ENCODE data around the gene PLEKHH2. TPM values are rescaled to one million over a fixed set of nuclear protein-coding genes. Genes with fewer than 3 reads are reported as not detected.
A peak's percentile ranks its signal among the peaks of the same experiment; 100 is the strongest.

PLEKHH2 gene
- total RNA-seq, 6 experiments from 2014 or later, result 0.09 to 0.33 (median 0.24) TPM; not detected in 1

DNA sequence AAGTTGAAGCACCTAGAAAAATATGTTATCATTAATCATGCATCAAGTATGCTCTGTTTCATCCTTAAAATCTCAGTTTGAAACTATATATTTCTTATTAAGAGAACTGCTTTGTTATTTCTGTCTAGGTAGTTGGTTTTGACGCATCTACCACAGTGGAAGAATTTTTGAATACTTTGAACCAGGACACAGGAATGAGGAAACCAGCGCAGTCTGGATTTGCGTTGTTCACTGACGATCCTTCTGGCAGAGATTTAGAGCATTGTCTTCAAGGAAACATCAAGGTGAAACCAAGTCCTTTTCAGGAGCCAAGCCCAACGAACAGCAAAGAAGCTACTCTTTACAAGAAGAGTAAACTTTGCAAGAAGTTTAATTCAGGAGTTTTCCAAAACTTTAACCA, 106.6 kb downstream of the PLEKHH2 start:
- no peak for DNase-seq
- Mint-ChIP-seq H3K36me3 (ENCODE audit: low read depth) (no peaks in the 10 kb centered on the region), H3K4me3 (no peak overlapping the region), H3K27ac (no peak overlapping the region), H3K4me1 (ENCODE audit: low read depth) (peaks cover 26% of the 10 kb centered on the region), H3K27me3 (ENCODE audit: insufficient read depth) (no peaks in the 10 kb centered on the region), H3K9me3 (no peaks in the 10 kb centered on the region)
- TF ChIP-seq, protein P1, sequence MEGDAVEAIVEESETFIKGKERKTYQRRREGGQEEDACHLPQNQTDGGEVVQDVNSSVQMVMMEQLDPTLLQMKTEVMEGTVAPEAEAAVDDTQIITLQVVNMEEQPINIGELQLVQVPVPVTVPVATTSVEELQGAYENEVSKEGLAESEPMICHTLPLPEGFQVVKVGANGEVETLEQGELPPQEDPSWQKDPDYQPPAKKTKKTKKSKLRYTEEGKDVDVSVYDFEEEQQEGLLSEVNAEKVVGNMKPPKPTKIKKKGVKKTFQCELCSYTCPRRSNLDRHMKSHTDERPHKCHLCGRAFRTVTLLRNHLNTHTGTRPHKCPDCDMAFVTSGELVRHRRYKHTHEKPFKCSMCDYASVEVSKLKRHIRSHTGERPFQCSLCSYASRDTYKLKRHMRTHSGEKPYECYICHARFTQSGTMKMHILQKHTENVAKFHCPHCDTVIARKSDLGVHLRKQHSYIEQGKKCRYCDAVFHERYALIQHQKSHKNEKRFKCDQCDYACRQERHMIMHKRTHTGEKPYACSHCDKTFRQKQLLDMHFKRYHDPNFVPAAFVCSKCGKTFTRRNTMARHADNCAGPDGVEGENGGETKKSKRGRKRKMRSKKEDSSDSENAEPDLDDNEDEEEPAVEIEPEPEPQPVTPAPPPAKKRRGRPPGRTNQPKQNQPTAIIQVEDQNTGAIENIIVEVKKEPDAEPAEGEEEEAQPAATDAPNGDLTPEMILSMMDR (IDR thresholded peaks at IDR 0.05), result no peak

DNA sequence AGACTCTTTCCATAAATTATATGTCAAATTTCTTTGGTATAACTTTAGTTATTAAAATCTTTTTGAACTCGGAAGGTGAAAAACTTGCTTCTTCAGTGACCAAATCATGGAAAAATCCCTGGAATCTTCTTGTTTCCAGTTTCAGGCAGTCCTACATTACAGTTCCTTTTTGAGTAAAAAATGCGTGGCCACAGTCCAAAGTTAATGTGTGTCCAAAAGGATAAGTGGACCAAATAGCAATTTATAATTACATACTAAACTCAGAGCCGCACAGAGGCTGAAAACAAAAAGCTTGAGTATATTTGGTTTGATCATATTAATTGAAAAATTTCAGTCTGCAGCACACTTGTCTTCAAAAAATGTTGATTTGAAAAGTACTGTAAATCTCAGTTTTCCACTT, 108.4 kb downstream of the PLEKHH2 start:
- DNase-seq, result peak; percentile 66
- H3K4me1 Mint-ChIP-seq (ENCODE audit: low read depth), result peaks cover 26% of the 10 kb centered on the region
- no peaks in the 10 kb centered on the region for H3K36me3 Mint-ChIP-seq (ENCODE audit: low read depth)
- H3K9me3 Mint-ChIP-seq, result no peaks in the 10 kb centered on the region
- TF ChIP-seq, protein P1 (IDR thresholded peaks at IDR 0.05), result no peak
- no peaks in the 10 kb centered on the region for H3K27me3 Mint-ChIP-seq (ENCODE audit: insufficient read depth)
- H3K4me3 Mint-ChIP-seq, result no peak overlapping the region
- H3K27ac Mint-ChIP-seq, result peak overlapping the region; percentile 29; the same call in 1 of the 2 replicates

DNA sequence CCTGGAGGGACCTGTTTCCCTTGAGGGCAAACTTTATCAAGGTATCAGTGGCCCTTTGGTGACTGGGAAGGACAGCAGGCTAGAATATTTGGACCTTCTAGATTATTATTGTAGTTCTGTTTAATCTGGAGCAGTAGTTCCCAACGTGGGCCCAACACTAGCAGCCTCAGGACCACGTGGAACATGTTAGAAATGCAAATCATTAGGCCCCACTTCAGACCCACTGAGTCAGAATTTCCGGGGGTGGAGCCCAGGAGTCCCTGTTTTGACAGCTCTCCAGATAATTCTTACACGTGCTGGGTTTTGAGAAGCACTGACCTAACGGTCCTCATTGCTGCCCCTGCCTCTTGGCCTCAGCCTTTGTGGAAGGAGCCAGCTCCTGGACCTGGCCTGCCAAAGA, 111.3 kb downstream of the PLEKHH2 start:
- DNase-seq, result no peak
- TF ChIP-seq, protein P1 (IDR thresholded peaks at IDR 0.05), result no peak
- no peak overlapping the region for H3K27ac Mint-ChIP-seq
- peaks cover 26% of the 10 kb centered on the region for H3K4me1 Mint-ChIP-seq (ENCODE audit: low read depth)
- H3K9me3 Mint-ChIP-seq, result no peaks in the 10 kb centered on the region
- H3K27me3 Mint-ChIP-seq (ENCODE audit: insufficient read depth), result peaks cover 10% of the 10 kb centered on the region
- H3K4me3 Mint-ChIP-seq, result no peak overlapping the region
- H3K36me3 Mint-ChIP-seq (ENCODE audit: low read depth), result no peaks in the 10 kb centered on the region

DNA sequence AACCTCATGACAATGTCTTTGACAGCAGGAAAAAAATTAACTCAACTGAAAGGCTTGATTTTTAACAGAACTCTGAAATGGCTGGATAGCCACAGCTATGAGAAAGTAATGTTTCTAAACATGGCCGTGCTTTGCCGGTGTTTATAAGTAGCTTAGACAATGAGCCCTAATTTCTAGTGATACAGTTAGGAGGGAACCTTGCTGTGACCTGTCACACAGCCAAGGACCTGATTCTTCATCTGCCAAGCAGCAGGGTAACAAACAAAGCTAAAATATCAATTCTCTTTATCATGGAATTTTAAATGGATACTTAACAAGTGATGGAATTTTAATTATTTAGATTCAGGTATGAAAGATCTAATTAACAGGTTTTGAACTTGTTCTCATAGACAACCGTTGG, 112.5 kb downstream of the PLEKHH2 start:
- H3K36me3 Mint-ChIP-seq (ENCODE audit: low read depth), result no peaks in the 10 kb centered on the region
- peaks cover 13% of the 10 kb centered on the region for H3K4me1 Mint-ChIP-seq (ENCODE audit: low read depth)
- H3K9me3 Mint-ChIP-seq, result no peaks in the 10 kb centered on the region
- no peak overlapping the region for H3K27ac Mint-ChIP-seq
- no peak for DNase-seq
- peaks cover 10% of the 10 kb centered on the region for H3K27me3 Mint-ChIP-seq (ENCODE audit: insufficient read depth)
- H3K4me3 Mint-ChIP-seq, result no peak overlapping the region
- TF ChIP-seq, protein P1 (IDR thresholded peaks at IDR 0.05), result no peak

DNA sequence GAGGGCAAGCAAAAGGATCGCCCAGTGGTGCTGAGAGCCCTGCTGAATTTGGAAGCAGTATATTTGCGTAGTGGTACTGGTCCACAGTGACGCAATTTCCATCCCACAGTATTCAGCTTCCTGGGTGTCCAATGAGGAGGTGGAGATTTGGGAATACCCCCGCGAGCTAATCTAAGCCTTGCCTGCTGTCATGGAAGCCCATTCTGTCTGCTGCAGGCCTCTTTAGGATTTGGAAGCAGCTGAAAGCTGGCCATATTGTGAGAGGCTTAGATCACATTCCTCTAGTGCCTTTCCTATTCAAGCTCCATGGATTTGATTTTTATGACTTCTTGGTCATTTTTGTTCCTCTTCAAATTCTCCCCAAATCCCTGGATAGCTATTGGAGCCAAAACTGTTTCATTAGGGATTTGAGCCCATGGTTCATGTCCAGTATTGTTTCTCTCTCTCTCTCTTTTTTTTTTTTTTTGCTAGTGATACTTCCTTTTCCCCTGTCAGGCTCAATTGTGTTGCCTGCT, 114.5 kb downstream of the PLEKHH2 start:
- peaks cover 13% of the 10 kb centered on the region for H3K27me3 Mint-ChIP-seq (ENCODE audit: insufficient read depth)
- H3K4me1 Mint-ChIP-seq (ENCODE audit: low read depth), result no peaks in the 10 kb centered on the region
- DNase-seq, result no peak
- no peak overlapping the region for H3K4me3 Mint-ChIP-seq
- H3K36me3 Mint-ChIP-seq (ENCODE audit: low read depth), result no peaks in the 10 kb centered on the region
- no peaks in the 10 kb centered on the region for H3K9me3 Mint-ChIP-seq
- no peak overlapping the region for H3K27ac Mint-ChIP-seq
- TF ChIP-seq, protein P1 (IDR thresholded peaks at IDR 0.05), result no peak

DNA sequence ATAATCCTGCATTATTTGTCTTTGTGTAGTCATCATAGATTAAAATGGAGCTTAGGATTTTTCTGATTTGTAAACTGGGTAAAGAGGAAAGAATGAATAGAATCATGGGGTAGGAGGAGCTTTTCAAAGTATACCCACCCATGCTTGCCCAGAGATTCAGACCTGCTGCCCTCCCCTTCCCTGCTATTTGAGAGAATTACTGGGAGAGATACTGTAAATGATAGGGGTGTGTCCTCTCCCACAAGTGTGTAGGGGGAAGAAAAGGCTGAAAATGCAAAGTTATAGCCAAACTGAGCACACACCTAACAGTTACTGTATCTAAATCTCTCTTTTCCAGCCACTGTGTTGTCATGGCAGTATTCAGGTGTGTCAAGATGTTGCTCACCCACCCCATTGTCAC, 115.2 kb downstream of the PLEKHH2 start:
- Mint-ChIP-seq H3K27ac (no peak overlapping the region), H3K4me1 (ENCODE audit: low read depth) (no peaks in the 10 kb centered on the region), H3K36me3 (ENCODE audit: low read depth) (no peaks in the 10 kb centered on the region), H3K4me3 (no peak overlapping the region), H3K27me3 (ENCODE audit: insufficient read depth) (peaks cover 13% of the 10 kb centered on the region), H3K9me3 (no peaks in the 10 kb centered on the region)
- TF ChIP-seq, protein P1 (IDR thresholded peaks at IDR 0.05), result no peak
- DNase-seq, result no peak

All from HFFc6 (cell line).